HEK293 (cell line): ENCODE data around the gene BACH2.

Experiments used
- CTCF ChIA-PET: fragments of 350-600 bp; formaldehyde crosslinking; extraction: SDS; loops from one replicate; lab custom pipeline; 2021; ENCODE audit warnings: antibody characterized with exemption; lab: Yijun Ruan, JAX
- POLR2A ChIA-PET: fragments of 300-600 bp; formaldehyde crosslinking; extraction: SDS; loops from one replicate; lab custom pipeline; 2020; ENCODE audit warnings: antibody characterized with exemption, inconsistent platforms; lab: Yijun Ruan, JAX
- H3K27ac ChIP-seq: fragments of 200-500 bp; sonication (Bioruptor generic); 2 replicates; pipeline ENCODE4 v1.5.1; 2014; ENCODE audit warnings: low read depth, low read length, control low read depth, inconsistent platforms; ENCODE audit errors: extremely low read depth
- H3K36me3 ChIP-seq, 2 experiments: fragments of 200-500 bp in 1 of 2; sonication (Bioruptor generic) in 1 of 2; 1 replicate in 1 of 2; 2 replicates in 1 of 2; pipeline ENCODE4 v1.5.1; 2014 to 2017; ENCODE audit warnings: inconsistent platforms in 2 of 2, low read length in 2 of 2; ENCODE audit not compliant: control insufficient read depth in 2 of 2, insufficient read depth in 1 of 2
- H3K4me1 ChIP-seq: fragments of 200-500 bp; sonication (Bioruptor generic); 2 replicates; pipeline ENCODE4 v1.5.1; 2014; ENCODE audit warnings: mild to moderate bottlenecking, low read length, inconsistent platforms; ENCODE audit not compliant: control insufficient read depth, insufficient read depth
- H3K4me3 ChIP-seq: 2 replicates; pipeline ENCODE4 v1.5.1; 2011; ENCODE audit warnings: low read depth, mild to moderate bottlenecking, control low read depth, low read length, moderate library complexity
- H3K9me3 ChIP-seq: fragments of 200-500 bp; sonication (Bioruptor generic); 2 replicates; pipeline ENCODE4 v1.5.1; 2014; ENCODE audit warnings: low read depth, low read length, inconsistent platforms; ENCODE audit not compliant: control insufficient read depth, insufficient read depth
- HIC1 ChIP-seq: fragments of 450-650 bp; formaldehyde crosslinking; IDR thresholded peaks from 2 replicates; pipeline ENCODE4 v1.5.1; 2016; ENCODE audit warnings: missing biosample characterization, missing genetic modification characterization
- KLF10 ChIP-seq: fragments of 450-650 bp; IDR thresholded peaks from 2 replicates; pipeline ENCODE4 v1.5.1; 2018; ENCODE audit warnings: missing biosample characterization, mild to moderate bottlenecking, missing genetic modification characterization
- PRDM1 ChIP-seq: fragments of 450-650 bp; formaldehyde crosslinking; IDR thresholded peaks from 2 replicates; pipeline ENCODE4; 2016; ENCODE audit warnings: missing biosample characterization, missing genetic modification characterization
- PRDM6 ChIP-seq: fragments of 450-650 bp; formaldehyde crosslinking; IDR thresholded peaks from 2 replicates; pipeline ENCODE4 v1.5.1; 2017; ENCODE audit warnings: missing biosample characterization, missing genetic modification characterization
- RBAK ChIP-seq: fragments of 450-650 bp; formaldehyde crosslinking; IDR thresholded peaks from 2 replicates; pipeline ENCODE4 v1.5.1; 2016; ENCODE audit warnings: missing biosample characterization, missing genetic modification characterization
- WT1 ChIP-seq: fragments of 450-650 bp; formaldehyde crosslinking; IDR thresholded peaks from 2 replicates; pipeline ENCODE4 v1.5.1; 2016; ENCODE audit warnings: missing biosample characterization, missing genetic modification characterization
- ZNF10 ChIP-seq: fragments of 450-650 bp; formaldehyde crosslinking; IDR thresholded peaks from 2 replicates; pipeline ENCODE4 v1.5.1; 2017; ENCODE audit warnings: missing biosample characterization, missing genetic modification characterization
- ZNF174 ChIP-seq: fragments of 450-650 bp; formaldehyde crosslinking; IDR thresholded peaks from 2 replicates; pipeline ENCODE4 v1.5.0; 2017; ENCODE audit warnings: missing biosample characterization, mild to moderate bottlenecking, missing genetic modification characterization
- ZNF175 ChIP-seq: fragments of 450-650 bp; formaldehyde crosslinking; IDR thresholded peaks from 2 replicates; pipeline ENCODE4 v1.5.1; 2016; ENCODE audit warnings: missing biosample characterization, missing genetic modification characterization
- ZNF184 ChIP-seq: fragments of 450-650 bp; IDR thresholded peaks from 2 replicates; pipeline ENCODE4 v1.5.1; 2018; ENCODE audit warnings: missing biosample characterization, mild to moderate bottlenecking, missing genetic modification characterization
- ZNF266 ChIP-seq: fragments of 450-650 bp; formaldehyde crosslinking; IDR thresholded peaks from 2 replicates; pipeline ENCODE4 v1.5.1; 2016; ENCODE audit warnings: missing biosample characterization, missing genetic modification characterization, low read depth
- ZNF433 ChIP-seq: fragments of 450-650 bp; formaldehyde crosslinking; IDR thresholded peaks from 2 replicates; pipeline ENCODE4 v1.5.1; 2016; ENCODE audit warnings: missing biosample characterization, missing genetic modification characterization, low read depth
- ZNF449 ChIP-seq: fragments of 450-650 bp; formaldehyde crosslinking; IDR thresholded peaks from 2 replicates; pipeline ENCODE4 v1.5.1; 2017; ENCODE audit warnings: missing biosample characterization, mild to moderate bottlenecking, missing genetic modification characterization, moderate library complexity
- ZNF510 ChIP-seq: fragments of 450-650 bp; formaldehyde crosslinking; IDR thresholded peaks from 2 replicates; pipeline ENCODE4 v1.5.1; 2018; ENCODE audit warnings: mild to moderate bottlenecking, missing genetic modification characterization, missing biosample characterization; ENCODE audit not compliant: insufficient replicate concordance
- ZNF530 ChIP-seq: fragments of 450-650 bp; formaldehyde crosslinking; IDR thresholded peaks from 2 replicates; pipeline ENCODE4 v1.5.1; 2016; ENCODE audit warnings: low read depth, missing biosample characterization, missing genetic modification characterization
- ZNF558 ChIP-seq: fragments of 450-650 bp; formaldehyde crosslinking; IDR thresholded peaks from 2 replicates; pipeline ENCODE4 v1.5.1; 2016; ENCODE audit warnings: missing biosample characterization, missing genetic modification characterization
- ZNF580 ChIP-seq: fragments of 450-650 bp; formaldehyde crosslinking; IDR thresholded peaks from 2 replicates; pipeline ENCODE4 v1.5.1; 2016; ENCODE audit warnings: missing biosample characterization, missing genetic modification characterization
- ZNF664 ChIP-seq: fragments of 450-650 bp; formaldehyde crosslinking; IDR thresholded peaks from 2 replicates; pipeline ENCODE4 v1.5.1; 2016; ENCODE audit warnings: missing biosample characterization, missing genetic modification characterization
- ZNF701 ChIP-seq: fragments of 450-650 bp; formaldehyde crosslinking; IDR thresholded peaks from 2 replicates; pipeline ENCODE4 v1.5.1; 2016; ENCODE audit warnings: missing biosample characterization, missing genetic modification characterization
- ZSCAN16 ChIP-seq: fragments of 450-650 bp; formaldehyde crosslinking; IDR thresholded peaks from 2 replicates; pipeline ENCODE4 v1.5.1; 2016; ENCODE audit warnings: missing biosample characterization, missing genetic modification characterization

The BACH2 gene

GRCh38 chr6:90146921-90147649 lies 149.6 kb downstream of the BACH2 start:
- TF ChIP-seq ZNF664 (no peak), ZNF175 (tag by site-specific recombination) (no peak), KLF10 (no peak), ZNF701 (tag by site-specific recombination) (no peak), PRDM1 (no peak), ZNF530 (tag by site-specific recombination) (no peak), ZNF266 (tag by site-specific recombination) (no peak), ZNF558 (tag by site-specific recombination) (no peak)
- POLR2A ChIA-PET, result no interaction called here
- peaks cover 3% of the 10 kb centered on the region for H3K4me1 ChIP-seq
- no peak overlapping the region for H3K27ac ChIP-seq
- no peak overlapping the region for H3K4me3 ChIP-seq
- H3K9me3 ChIP-seq, result no peaks in the 10 kb centered on the region
- CTCF ChIA-PET, result no interaction called here
- no peaks in the 10 kb centered on the region for H3K36me3 ChIP-seq

- no peak overlapping the region for H3K4me3 ChIP-seq
- peaks cover 3% of the 10 kb centered on the region for H3K4me1 ChIP-seq
- no peaks in the 10 kb centered on the region for H3K36me3 ChIP-seq
- CTCF ChIA-PET, result no interaction called here
- H3K9me3 ChIP-seq, result no peaks in the 10 kb centered on the region
- POLR2A ChIA-PET, result no interaction called here
- no peak overlapping the region for H3K27ac ChIP-seq
- TF ChIP-seq ZNF510 (tag by site-specific recombination) (no peak), ZNF580 (tag by site-specific recombination) (no peak), ZSCAN16 (tag by site-specific recombination) (no peak), HIC1 (no peak), ZNF433 (no peak), ZNF10 (tag by site-specific recombination) (no peak), RBAK (no peak)
Measured at GRCh38 chr6:90146024-90146423, 150.6 kb downstream of the BACH2 start.

- ChIA-PET CTCF (interaction anchor here (0.5 to 0.6 kb wide), 2 partner anchors 49 to 233 kb away, joined by 5 to 6 read pairs; no protein-coding TSS in a partner anchor), POLR2A (no interaction called here)
- no peak for TF ChIP-seq ZNF449 (tag by site-specific recombination)
- peak; percentile 42; the same call in 1 of the 2 replicates for TF ChIP-seq PRDM6 (tag by site-specific recombination)
- no peak for TF ChIP-seq ZNF174 (tag by site-specific recombination)
- no peak for TF ChIP-seq WT1 (tag by site-specific recombination)
- no peak for TF ChIP-seq ZNF184 (tag by site-specific recombination)
- Histone ChIP-seq H3K4me1 (peaks cover 3% of the 10 kb centered on the region), H3K9me3 (no peaks in the 10 kb centered on the region), H3K27ac (no peak overlapping the region), H3K4me3 (no peak overlapping the region), H3K36me3 (no peaks in the 10 kb centered on the region)
Measured at GRCh38 chr6:90144928-90145555, 151.6 kb downstream of the BACH2 start.
